ENCODE results near the gene ADAP1.
A peak's percentile ranks its signal among the peaks of the same experiment; 100 is the strongest.
"Not testable (repeated sequence)": the region's sequence is repeated elsewhere in the genome, so short reads cannot be mapped to it uniquely, and the experiment has no call there.

ADAP1 gene

DNA sequence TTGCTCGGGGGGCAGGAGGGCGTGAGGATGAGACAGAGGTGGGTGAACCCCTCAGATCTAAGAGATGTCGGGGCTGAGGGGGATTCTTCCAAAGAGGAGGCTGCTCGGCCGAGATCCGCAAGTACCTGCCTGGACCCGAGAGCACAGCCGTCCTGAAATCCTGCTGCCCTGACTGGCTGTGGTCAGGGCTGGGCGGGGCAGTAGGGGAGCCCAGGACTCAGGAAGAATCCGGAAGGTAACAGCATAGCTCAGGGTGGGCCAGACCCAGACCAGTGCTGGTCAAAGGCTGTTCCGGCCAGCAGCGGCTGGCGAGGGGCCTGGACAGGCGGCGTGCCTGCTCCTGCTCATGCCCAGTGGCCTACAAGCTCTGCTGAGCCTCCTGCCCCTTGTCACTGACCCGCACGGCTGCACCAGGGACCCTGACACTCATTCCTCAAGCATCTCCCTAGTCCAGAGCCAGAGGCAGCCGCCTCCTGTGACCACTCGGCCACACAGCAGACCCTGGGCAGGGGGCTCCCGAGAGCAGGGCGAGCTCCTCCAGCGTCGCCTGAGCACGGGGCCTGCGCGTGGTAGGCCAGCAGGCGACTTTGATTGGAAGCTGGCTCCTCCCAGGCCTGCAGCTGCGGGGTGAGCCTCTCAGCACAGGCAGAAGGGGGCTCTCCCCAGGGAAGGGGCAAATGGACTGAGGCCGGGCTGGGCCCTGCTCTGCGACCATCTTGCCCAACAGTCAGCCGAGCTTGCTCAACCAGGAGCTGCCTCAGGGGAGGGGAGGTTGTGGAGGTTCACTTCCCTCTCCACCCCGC is 3.1 kb upstream of the ADAP1 start:
- peak; percentile 88 for DNase-seq

DNA sequence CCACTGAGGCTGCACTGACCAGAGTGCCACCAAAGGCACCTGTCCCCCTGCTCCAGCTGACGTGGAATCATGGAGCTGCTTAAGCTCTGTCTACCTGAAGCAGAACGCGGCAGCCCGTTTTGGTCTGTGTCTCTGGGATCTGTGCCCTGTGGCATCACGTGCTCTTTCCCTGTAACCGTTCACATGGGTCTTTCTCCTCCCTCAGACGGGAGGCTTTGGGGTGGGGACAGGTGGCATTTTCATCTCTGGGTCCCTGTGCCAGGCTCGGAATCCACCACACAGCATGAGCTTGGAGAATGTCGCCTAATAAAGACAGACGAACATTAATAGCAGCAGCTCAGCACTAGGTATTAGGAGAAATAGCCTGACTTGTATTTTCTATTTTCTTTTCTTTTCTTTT is 1.6 kb upstream of the ADAP1 start:
- DNase-seq = no peak

DNA sequence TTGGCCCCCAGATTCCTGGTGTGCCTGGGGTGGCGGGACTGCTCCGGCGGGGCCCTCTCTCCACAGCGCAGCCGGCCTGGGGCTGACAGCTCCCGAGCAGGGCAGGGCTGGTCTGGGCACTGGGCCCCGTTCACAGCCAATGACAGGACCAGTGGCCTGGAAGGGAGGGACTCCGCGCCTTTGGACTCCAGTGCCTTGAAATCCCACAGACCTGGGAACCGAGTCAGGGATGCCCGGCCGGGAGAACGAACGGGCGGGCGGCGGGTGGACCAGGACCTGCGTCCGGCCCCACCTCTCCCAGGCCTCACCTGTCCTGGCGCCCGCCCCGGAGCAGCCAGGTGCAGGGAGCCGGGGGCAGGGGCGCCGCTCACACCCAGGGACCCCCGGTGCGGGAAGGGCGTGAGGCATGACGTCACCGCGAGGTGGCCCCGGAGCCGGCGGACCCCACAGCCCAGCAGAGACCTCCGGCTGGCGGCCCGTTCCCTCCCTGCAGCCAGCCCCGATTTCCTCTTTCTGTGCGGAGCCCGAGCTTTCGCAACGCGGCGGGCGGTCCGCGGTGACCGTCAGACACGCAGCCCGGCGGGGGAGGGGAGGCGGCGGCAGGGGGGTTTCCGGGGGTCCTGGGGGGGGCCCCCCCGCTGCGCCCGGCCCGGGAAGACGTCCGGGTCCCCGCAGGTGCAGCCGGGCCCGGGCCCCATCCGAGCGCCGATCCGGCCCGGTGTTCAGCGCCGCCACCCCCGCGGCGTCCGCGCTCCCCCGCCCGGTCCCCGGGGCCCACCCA is 743 bp downstream of the ADAP1 start:
- peak; percentile 80 for DNase-seq

DNA sequence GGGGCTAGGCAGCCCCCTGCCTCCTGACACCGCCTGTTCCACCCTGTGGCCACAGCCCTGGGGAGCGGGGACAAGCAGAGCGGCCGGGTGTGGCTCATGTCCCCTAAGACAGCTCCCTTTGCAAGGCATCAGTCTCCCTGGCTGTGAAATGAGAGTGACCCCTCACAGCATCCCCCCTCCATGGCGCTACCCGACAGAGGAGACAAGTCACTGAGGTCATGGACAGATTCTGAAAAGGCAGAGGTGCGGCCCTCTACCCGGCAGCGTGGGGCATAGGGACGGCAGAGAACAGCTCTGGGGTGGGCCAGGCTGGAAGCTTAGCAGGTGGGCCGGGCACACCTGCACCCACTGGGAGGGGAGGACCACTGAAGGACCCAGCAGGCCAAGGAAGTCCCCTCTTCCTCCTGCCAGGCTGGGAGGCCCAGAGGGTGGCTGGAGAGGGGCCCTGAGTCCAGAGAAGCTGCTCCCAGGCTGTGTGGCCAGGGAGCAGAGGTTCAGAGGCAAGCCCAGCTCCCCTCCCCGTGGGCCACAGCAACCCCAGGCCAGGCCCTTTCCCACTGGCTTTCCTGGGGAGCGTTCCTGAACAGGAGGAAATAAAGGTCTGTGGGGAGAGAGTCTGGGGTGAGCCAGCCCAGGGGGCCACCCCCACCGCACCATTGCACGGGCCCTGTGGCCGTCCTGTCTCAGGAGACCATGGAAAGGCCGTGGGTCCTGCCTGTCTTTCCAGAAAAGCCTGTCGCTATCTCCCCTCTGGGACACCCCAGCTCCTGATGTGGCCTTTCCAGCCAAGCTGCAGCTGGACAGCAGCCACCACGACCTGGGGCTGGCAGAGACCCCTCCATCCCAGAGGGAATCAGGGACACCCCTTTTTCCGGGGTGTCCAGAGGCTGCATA is 1.7 kb downstream of the ADAP1 start:
- no peak for DNase-seq

DNA sequence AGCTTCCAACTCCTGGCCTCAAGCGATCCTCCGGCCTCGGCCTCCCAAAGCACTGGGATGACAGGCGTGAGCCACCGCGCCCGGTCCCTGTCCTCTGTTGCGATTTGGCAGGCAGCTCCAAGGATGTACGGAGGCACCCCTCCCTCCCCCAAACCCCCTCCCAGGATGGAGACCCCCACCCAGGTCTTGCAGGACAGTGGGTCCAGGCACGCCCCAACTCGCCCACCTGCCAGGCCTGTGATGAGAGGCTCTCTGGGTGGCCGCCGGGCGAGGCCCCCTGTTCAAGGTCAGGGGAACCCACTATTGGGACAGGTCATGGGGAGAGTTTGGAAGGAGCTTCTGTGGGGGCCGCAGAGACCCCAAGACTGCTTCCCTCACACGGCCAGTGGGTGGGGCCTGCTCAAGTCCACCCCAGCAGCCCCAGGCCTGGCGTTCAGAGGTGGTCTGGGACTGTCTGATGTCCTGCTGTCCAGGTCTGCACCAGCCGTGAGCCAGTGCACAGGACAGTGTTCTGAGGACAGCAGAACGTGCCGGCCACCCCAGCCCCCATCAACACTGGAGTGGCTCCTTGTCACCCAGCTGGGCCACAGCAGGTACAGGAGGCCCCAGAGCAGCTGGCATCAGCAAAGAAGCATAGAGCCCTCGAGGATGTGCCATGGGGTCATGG is 2.5 kb downstream of the ADAP1 start:
- no peak for DNase-seq

DNA sequence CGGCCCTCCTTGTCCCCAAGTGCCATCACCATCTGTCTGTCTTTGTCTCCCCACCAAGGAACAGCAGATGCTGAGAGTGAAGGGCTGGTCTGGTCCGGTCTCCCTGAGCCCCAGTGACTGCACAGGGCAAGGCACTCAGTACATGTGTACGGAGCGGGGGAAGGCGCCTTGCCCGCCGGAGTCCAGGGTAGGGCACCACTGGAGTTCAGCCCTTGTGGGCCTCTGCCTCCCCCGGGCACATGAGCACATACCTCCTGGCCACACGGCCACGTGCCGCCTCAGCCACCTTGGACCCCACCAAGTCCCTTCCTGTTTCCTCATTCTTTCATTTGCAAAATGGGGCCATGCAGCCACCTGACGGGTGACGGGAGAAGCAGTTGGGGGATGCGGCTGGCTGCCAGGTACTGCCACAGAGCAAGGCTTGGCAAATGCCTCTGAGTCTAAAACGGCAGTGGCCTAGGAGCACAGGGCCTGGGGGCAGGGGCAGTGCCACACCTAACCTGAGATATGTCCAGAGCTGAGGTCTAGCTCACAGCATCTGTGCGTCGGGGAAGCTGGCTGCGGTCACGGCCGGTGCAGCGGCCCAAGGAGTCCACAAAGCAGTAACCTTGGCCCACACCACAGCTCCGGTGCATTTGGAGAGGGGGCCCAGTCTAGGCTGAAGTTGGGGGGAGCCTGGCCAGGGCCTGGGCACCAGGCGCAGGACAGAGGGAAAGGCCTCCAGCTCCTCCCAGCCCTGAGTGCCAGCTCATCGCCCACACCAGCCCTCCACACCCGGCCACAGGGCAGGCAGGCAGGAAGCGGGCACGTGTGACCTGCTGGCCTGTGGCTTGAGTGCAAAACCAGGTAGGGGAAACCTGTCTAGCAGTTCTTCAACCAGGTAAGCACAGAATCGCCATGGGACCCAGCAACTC is 5.2 kb downstream of the ADAP1 start:
- no peak for DNase-seq

DNA sequence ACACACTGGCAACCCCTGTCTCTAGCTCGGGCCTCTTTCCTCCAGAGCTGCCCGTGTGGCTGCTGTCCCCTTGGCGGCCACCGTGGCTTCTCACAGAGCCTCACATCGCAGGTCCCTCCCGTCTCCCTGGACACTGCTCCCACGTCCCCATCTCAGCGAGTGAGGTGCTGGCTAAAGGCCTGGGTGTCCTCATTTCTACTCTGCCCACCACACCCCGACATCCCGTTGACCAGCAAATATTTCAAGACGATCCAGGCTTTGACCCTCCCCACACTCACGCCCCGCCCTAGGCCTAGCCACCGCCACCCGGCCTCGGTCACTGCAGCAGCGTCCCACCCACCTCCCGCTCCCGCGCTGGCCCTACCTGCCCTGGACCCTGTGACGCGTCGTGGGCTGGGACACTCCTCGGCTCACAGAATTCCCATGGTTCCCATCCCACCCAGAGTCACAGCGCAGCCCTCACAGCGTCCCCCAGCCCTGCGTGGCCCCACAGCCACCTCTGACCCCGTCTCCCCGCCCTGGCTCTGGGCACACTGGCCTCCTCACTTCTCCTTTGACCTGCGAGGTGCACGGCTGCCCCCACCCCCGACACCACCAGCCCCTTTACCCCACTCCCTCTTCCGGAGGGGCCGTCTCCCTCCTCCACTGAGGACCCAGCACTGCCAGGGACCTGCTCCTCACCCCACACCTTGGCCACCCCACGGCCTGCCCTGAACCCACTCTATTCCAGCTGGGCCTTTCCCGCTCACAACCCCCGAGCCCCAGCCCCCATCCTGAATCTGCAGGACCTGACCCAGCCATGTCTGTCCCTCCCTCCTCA is 6.9 kb downstream of the ADAP1 start:
- DNase-seq = no peak

DNA sequence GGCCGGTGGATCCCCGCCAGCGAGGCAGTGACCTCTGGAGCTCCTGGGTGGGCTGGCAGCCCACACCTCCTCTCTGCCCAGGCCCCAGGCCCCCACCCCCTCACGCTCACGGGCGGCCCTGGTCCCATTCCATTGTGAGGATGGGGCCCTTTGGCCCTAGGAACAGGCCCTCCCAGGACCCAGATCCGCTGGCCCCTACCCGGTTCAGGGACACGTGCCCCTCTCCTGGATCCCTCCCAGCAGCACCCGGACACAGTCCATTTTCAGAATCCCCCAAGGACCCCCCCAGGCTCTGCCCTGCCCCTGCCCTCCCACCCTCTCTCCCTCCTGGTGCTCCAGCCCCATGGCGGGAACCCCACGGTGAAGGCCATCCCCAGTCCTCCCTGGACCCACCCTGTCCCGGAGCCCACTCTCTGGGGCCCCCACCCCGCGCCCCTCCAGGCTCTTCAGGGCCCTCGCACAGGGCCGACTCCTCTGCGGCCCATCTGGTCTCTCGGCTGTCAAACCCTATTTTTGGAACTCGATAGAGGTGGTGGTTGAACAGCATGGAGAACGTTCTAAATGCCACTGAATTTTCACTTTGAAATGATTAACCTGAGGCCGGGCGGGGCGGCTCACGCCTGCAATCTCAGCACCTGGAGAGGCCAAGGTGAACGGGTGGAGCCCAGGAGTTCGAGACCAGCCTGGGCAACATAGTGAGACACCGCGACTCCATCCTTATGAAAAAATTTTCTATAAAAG is 8.1 kb downstream of the ADAP1 start:
- DNase-seq = no peak

DNA sequence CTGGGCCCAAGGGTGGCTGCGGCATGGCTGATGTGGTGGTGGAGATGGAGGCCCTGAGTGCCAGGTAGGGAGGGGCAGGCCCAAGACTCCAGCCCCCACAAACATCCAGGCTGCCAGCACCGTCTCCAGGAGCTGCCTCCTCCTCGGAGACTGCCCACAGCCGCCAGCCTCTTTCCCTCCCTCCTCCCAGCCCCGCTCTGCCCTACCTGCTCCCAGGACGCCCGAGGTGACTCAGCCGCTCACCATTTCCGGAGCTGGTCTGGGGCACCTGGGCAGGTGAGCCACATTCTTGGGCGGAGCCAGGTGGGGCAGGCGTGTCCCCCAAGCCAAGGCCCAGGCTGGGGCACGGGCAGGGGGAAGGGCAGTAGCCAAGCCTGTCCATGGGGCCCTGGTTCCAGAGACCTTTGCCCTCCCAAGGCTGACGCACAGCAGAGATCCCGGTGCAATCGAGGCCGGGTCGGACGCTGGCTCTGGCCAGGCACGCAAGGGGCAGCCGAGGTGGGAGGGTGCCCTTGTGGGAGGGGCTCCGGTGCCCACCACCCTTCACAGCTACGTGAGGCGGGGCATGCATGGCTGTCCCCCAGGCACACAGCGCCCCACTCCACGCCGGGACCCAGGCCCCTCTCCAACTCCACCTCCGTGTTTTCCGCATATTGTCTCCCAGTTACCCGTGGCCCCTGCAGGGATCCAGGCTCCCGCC is 8.8 kb downstream of the ADAP1 start:
- DNase-seq = no peak

DNA sequence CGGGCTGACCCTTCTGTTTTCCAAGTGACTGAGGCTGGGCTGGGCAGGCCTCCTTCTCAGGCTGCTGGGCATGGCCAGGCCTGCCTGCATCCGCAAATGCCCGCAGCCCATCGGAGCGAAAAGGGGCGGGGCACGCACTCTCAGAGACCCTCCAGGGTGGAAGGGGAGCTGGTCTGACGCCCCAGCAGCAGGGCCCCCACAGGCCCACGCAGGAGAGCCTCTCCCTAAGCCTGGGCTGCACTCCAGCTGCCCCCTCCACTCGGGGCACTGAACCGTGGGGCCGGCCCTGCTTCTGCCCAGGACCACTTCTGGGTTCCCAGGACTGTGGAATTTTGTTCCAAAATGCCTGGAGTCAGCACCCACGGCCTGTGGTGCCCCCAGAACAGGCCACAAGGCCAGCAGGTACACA is 9.3 kb downstream of the ADAP1 start:
- DNase-seq = no peak

DNA sequence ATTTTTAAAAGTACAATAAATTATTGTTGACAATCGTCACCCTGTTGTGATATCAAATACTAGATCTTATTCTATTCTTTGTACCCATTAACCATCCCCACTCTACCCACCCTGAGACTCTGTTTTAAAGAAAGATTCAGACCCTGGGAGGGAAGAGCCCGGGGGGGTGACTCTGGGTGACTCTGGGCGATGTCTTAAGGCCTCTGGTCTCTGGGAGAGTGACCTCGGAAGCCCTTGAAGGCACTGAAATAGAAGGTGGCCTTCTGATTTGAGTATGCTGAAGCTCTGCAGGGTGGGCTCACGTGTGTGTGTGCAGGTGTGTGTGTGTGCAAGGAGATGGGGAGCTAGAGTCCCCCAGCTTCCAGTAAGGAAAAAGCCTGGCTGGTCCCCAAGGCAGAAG is 9.7 kb downstream of the ADAP1 start:
- no peak for DNase-seq

DNA sequence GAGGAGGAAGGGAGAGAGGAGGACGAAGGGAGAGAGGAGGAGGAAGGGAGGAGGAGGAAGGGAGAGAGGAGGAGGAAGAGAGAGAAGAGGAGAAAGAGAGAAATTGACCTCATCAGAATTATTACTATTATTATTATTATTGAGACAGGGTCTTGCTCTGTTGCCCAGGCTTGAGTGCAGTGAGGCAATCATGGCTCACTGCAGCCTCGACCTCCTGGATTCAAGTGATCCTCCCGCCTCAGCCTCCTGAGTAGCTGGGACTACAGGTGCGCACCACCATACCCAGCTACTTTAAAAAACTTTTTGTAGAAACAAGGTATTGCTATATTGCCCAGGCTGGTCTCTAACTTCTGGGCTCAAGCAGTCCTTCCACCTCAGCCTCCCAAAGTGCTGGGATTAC is 10.7 kb downstream of the ADAP1 start:
- DNase-seq = not testable (repeated sequence)

DNA sequence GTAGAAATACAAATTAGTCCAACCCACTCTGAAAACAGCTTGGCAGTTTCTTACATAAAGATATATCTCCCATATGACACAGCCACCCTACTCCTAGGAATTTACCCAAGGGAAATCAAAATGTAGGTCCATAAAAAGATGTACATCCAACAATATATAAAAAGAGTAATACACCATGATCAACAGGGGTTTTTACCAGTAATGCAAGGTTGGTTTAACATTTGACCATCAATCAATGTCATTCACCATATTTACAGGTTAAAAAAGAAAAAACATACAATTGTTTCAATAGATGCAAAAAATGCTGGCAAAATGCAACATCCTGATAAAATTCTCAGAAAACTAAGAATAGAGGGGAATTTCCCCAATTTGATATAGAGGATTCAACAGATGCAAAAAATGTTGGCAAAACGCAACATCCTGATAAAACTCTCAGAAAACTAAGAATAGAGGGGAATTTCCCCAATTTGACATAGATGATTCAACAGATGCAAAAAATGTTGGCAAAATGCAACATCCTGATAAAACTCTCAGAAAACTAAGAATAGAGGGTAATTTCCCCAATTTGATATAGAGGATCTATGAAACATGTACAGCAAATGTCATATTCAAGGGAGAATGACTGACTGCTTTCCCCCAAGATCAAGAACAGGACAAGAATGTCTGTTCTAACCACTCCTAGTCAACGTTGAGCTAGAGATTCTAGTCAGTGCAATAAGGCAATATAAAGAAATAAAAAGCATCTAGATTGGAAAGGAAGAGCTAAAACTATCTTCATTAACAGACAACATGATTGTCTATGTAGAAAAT is 13.7 kb downstream of the ADAP1 start:
- no peak for DNase-seq

DNA sequence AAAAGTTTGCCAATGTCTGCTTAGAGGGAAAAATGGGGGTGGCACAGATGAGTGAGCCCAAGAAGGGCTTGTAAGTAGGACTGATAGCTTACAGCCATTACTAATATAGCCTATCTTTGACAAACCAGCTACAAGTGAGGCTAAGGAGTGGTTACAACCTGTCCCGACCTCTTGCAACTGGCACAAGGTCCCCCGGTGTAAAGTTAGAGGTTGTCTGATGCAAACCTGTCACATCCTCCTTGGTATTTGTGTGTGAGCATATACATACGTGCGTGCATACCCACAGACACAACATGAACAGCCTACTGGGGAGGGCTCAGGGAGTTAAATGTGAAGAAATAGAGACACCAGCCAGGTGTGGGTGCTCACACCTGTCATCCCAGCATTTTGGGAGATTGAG is 14.6 kb downstream of the ADAP1 start:
- no peak for DNase-seq

DNA sequence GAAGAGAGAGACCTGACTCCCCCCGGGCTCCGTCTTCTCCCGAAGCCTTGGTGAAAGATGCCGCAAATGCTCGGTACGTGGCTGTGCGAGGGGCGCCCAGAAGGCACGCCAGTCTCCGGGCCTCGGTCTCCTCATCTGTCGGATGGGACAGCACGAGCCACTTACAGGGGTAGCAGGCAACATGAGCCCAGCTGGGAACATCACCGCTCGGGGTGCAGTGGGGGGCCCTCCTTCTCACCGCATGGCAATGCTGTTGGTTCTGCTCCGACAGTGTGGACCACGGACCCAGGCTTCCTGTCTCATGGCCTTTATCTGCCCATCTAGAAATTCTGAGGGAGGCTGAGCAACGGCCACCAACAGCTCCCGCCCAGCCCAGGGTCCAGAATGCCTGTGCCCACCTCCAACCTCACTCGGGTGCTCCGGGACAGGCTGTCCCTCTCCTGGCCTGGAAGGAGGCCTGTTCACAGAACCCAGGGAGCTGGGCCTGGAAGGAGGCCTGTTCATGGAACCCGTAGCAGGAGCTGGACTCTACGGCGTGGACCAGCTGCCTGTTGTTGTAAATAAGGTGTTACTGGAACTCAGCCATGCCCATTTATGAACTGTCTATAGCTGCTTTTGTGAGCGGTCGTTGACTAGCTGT is 15.8 kb downstream of the ADAP1 start:
- DNase-seq = no peak

DNA sequence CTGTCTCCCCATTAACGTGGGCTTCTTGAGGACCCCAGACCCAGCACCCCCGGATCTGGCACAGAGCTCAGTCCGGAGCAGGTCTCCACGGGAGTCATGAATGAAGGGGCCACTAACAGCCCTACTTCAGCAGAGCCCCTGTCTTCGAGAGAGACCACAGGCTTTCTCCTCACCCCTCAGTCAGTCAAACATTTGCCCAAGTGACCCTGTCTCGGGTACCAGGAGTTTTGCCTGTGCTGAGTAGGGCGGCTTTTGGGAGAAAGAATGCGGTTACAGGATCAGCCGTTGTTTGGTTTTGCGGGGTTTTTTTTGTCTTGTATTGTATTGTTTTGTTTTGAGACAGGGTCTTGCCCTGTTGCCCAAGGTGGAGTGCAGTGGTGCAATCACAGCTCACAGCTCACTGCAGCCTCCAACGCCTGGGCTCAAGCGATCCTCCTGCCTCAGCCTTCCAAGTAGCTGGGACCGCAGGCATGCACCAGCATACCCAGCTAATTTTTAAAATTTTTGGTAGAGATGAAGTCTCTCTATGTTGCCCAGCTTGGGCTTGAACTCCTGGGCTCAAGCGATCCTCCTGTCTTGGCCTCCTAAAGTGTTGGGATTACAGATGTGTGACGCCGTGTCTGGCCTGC is 16.5 kb downstream of the ADAP1 start:
- no peak for DNase-seq

DNA sequence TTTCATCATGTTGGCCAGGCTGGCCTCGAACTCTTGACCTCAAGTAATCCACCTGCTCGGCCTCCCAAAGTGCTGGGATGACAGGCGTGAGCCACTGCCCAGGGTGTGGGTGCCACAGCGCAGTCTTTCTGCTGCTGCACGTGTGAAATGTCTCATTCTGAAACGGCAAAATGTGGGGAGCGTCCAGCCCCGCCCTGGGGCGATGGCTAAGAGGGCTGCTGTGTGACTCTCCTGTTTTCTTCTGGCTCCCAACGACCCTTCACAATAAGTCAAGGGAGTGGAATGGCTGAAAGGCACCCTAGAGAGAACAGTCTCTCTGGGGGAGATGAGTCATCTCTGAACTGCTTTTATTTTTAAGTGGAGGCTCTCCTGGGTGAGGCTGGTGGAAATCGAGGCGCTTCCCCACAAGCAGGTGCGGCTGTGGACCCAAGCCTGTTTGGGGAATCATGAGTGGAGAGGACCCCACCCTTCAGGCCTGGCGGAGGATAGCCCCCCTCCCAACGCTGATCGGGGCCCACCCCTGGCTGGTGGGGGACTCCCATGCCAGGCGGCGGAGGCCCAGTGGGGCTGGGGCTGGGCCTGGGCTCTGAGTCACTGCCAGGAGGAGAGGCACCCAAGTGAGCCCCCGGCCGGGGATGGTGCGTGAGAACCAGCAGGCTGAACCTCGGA is 18.0 kb downstream of the ADAP1 start:
- no peak for DNase-seq

Measured in retina (tissue), 1 donor.